Measurements from ENCODE around the gene BRD7. TPM values are rescaled to one million over a fixed set of nuclear protein-coding genes. Genes with fewer than 3 reads are reported as not detected.

BRD7 gene
- polyA plus RNA-seq, 1 donor from 2014 or later = 32.0 TPM

DNA sequence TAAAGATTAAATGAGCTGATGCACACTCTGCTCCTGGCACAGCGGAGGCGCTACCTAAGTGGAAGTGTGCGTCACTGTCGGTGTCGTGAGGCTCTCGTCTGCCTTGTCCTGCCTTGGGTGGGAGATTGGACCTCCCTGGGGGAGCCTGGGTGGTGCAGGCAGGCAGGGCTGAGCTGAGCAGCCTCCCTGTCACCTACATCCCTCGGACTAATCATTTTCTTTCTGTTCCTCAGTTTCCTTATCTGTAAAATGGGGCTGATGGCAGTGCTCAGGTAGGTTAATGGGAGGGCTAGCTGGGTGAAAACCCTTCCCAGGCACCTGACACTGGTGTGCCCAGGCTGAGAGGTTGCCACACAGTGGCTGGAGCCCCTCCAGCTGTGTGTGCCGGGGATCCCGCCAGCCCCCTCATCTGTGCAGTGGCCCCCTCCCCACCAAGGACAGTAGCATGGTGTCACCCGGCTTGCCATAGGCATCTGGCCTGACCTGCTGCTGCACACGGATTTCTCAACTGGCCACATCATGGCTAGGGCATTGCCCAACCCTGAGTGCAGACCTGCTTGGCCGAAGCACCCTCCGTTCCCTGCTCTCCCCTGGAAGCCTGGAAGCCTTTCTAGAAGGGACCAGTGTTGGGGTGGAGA, 98.2 kb downstream of the BRD7 start:
- H3K36me3 Mint-ChIP-seq = no peaks in the 10 kb centered on the region
- H3K4me1 Mint-ChIP-seq = peaks cover 44 to 48% (median 47%) of the 10 kb centered on the region in 3 donors
- peak overlapping the region in 2 of 4 donors; percentile 33 to 62 for H3K4me3 Mint-ChIP-seq

DNA sequence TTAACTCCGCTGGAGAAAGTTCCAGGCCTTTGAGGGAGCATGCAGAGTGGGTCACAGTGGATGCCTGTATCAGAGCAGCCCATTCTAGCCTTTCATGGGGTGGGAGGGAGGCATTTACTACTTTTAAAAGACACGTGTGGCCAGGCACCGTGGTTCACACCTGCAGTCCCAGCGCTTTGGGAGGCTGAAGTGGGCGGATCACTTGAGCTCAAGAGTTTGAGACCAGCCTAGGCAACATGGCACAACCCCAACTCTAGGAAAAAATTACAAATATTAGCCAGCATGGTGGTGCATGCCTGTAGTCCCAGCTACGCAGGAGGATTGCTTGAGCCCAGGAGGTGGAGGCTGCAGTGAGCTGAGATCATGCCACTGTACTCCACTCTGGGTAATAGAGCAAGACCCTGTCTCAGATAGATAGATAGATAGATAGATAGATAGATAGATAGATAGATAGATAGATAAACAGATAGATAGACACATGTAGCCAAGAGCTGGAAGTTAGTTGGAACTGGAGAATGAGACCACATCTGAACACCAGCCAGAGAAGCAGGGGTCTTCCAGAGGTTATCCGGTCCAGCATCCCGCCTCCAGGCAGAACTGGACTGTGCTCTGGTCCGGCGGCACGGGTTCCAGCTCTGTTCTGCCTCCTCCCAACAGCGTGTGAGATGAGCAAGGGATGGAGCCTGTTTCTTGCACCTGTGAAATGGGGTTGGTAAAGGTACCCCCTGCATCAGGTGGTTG, 98.8 kb downstream of the BRD7 start:
- Mint-ChIP-seq H3K27me3 (peaks cover 2% of the 10 kb centered on the region), H3K4me1 (peaks cover 47 to 51% (median 48%) of the 10 kb centered on the region in 3 donors), H3K4me3 (peak overlapping the region in 2 of 4 donors; percentile 33 to 62), H3K27ac (peak overlapping the region in 2 of 3 donors; percentile 15 to 70), H3K36me3 (peaks cover 2% of the 10 kb centered on the region), H3K9me3 (no peaks in the 10 kb centered on the region)

More for the DNA sequence above, 98.2 kb downstream of the BRD7 start:
- Mint-ChIP-seq H3K27me3 (peaks cover 2% of the 10 kb centered on the region), H3K9me3 (no peaks in the 10 kb centered on the region), H3K27ac (peak overlapping the region in 2 of 3 donors; percentile 15 to 70)

GRCh38 chr16:50269061-50269705, 99.6 kb downstream of the BRD7 start:
- Mint-ChIP-seq H3K27ac (peak overlapping the region in 1 of 3 donors; percentile 70), H3K9me3 (no peaks in the 10 kb centered on the region), H3K4me1 (peaks cover 50 to 53% (median 52%) of the 10 kb centered on the region in 3 donors), H3K27me3 (peaks cover 2% of the 10 kb centered on the region), H3K36me3 (peaks cover 2% of the 10 kb centered on the region), H3K4me3 (peak overlapping the region in 2 of 4 donors; percentile 49 to 83)

GRCh38 chr16:50268352-50268751, 100.4 kb downstream of the BRD7 start:
- Mint-ChIP-seq H3K27ac (peak overlapping the region; percentile 85 to 93 (median 88)), H3K9me3 (no peaks in the 10 kb centered on the region), H3K36me3 (peaks cover 2% of the 10 kb centered on the region), H3K4me1 (peaks cover 45 to 50% (median 46%) of the 10 kb centered on the region in 3 donors), H3K27me3 (no peaks in the 10 kb centered on the region), H3K4me3 (peak overlapping the region in 3 of 4 donors; percentile 34 to 83 (median 46))

GRCh38 chr16:50267651-50268050, 101.1 kb downstream of the BRD7 start:
- H3K4me3 Mint-ChIP-seq = peak overlapping the region; percentile 83 to 96 (median 92)
- peak overlapping the region in 2 of 3 donors; percentile 85 to 93 for H3K27ac Mint-ChIP-seq
- H3K9me3 Mint-ChIP-seq = no peaks in the 10 kb centered on the region
- peaks cover 39 to 44% (median 43%) of the 10 kb centered on the region in 3 donors for H3K4me1 Mint-ChIP-seq
- no peaks in the 10 kb centered on the region for H3K27me3 Mint-ChIP-seq
- peaks cover 2% of the 10 kb centered on the region for H3K36me3 Mint-ChIP-seq

DNA sequence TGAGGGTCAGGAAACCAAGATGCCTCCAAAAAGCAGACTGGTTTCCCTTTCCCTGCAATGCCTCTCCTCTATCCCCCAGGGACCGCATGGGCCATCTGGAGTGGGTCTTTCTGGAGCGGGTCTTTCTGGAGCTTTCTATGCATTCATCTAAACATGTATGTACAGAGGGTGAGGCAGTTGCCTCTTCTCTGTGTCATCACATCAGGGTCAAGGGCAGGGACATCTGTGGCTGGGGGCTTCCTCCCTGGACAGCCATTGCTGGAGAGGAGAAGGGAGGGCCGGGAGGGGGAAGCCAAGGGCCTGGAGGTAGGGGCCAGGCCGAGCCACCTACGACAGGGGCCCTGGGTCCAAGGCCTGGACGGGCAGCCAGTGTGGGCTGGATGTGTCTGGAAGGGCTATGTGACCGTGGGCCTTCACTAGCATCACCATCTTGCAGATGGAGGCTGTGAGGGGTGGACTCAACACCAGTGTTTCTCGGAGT, 101.6 kb downstream of the BRD7 start:
- Mint-ChIP-seq H3K27ac (peak overlapping the region; percentile 71 to 93 (median 85)), H3K4me3 (peak overlapping the region; percentile 83 to 96 (median 92)), H3K27me3 (no peaks in the 10 kb centered on the region), H3K9me3 (no peaks in the 10 kb centered on the region), H3K36me3 (peaks cover 2% of the 10 kb centered on the region), H3K4me1 (peaks cover 37 to 43% (median 43%) of the 10 kb centered on the region in 3 donors)

DNA sequence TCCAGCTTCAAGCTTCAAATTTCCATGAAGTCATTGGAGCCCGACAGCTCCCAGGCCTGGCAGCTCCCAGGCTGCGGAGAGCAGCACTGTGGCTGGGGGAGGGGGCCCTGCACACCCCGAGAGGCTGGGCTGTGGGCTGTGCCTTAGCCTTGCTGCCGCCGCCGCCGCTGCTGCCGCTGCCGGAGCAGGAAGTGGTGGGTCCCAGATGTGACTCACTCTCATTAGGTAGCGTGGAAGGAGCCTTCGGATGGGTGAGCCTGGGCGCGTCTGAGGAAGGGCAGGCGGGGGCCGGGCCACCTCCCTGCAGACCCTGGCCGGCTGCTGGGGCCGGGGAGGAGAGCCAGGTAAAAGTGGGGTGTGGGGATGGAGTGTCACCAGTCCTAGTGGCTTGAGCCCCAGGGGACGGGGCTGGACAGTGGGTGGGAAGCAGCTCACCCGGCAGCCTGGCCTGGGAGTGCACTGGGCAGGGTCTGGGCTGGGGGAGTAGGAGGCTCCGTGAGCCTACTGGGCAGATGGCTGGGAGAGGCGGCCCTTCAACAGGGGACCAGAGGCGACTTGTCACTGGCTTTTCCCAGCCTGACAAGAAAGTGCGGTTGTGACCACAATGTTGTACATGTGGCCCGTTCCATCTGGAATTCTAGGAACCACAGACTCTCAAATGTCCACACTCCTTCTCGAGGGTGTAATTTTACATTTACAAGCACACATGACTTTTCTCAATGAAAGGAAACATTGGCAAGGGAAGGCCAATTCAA, 102.3 kb downstream of the BRD7 start, which contains the start of gene ADCY7:
ADCY7 (plus strand) TSS at position 215 of the 755 bp plus-strand sequence. CDS start 21,629 bp downstream, outside the sequence.
- Mint-ChIP-seq H3K27me3 (no peaks in the 10 kb centered on the region), H3K4me3 (peak within 1 kb of the TSS; percentile 83 to 96 (median 92)), H3K36me3 (peaks cover 2% of the 10 kb centered on the region), H3K4me1 (peaks cover 36 to 43% (median 43%) of the 10 kb centered on the region in 3 donors), H3K9me3 (no peaks in the 10 kb centered on the region), H3K27ac (peak within 1 kb of the TSS; percentile 85 to 93 (median 87))

Other genes starting within 250 kb of the BRD7 start
- 3.4 TPM for gene TENT4B, start 215.7 kb downstream of the BRD7 start, polyA plus RNA-seq
- 40.6 TPM for gene ADCY7, start 102.4 kb downstream of the BRD7 start, polyA plus RNA-seq
- gene NKD1, start 179.4 kb upstream of the BRD7 start, polyA plus RNA-seq = not detected

Measured in IgD-negative memory B cell (primary cell).